ENCODE measurements around the gene KRT77.

Gene KRT77

GRCh38 chr12:52744493-52745156 is 41.3 kb upstream of the KRT77 start:
- no peak for TF ChIP-seq CTCF (IDR thresholded peaks at IDR 0.05; ENCODE audit: borderline replicate concordance, insufficient read depth, low read depth, low read length)
- no peak overlapping the region for H3K4me3 ChIP-seq (ENCODE audit: low read depth, low read length)

- TF ChIP-seq CTCF (IDR thresholded peaks at IDR 0.05; ENCODE audit: borderline replicate concordance, insufficient read depth, low read depth, low read length), result no peak
- no peak overlapping the region for H3K4me3 ChIP-seq (ENCODE audit: low read depth, low read length)
These were observed 39.6 kb upstream of the KRT77 start for GRCh38 chr12:52742822-52743457.

GRCh38 chr12:52742196-52742580 is 38.9 kb upstream of the KRT77 start:
- H3K4me3 ChIP-seq (ENCODE audit: low read depth, low read length), result no peak overlapping the region
- TF ChIP-seq CTCF (IDR thresholded peaks at IDR 0.05; ENCODE audit: borderline replicate concordance, insufficient read depth, low read depth, low read length), result no peak

DNA sequence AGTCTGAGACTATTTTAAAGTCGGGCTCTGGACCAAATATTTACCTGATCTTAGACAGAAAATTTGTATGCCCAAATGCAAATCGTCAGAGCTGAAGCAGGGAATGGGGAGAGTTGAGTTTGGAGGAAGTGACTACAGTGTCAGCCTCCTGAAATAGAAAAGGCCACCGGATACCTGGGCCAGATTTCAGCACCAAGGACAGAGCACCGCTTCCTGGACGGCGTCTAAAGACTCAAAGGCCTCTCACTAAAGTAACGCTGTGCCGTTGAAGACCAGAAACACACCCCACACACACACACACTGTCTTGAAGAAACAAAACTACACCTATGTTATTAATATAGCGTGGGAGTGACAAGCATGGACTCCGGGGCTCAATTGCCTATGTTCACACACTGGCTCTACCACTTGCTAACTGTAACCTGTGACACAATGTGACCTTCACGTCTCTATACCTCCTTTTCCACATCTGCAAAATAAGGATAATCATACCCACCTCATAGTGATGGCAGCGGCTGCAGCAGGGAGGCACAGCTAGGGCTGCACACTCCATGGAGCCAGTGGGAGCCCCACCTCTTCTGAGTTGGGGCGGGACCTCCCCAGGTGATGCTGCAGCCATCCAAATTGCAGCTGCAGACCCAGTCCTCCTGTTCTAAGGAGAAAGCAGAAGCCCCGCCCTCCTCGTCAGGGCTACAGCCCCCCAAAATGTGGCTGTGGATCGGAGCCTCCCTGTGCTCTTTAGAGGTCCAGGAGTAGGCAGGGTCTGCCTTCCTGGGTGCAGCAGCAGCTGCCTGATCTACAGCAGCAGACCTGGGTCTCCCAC is 38.3 kb upstream of the KRT77 start:
- TF ChIP-seq CTCF (IDR thresholded peaks at IDR 0.05; ENCODE audit: borderline replicate concordance, insufficient read depth, low read depth, low read length), result no peak
- H3K4me3 ChIP-seq (ENCODE audit: low read depth, low read length), result no peak overlapping the region

DNA sequence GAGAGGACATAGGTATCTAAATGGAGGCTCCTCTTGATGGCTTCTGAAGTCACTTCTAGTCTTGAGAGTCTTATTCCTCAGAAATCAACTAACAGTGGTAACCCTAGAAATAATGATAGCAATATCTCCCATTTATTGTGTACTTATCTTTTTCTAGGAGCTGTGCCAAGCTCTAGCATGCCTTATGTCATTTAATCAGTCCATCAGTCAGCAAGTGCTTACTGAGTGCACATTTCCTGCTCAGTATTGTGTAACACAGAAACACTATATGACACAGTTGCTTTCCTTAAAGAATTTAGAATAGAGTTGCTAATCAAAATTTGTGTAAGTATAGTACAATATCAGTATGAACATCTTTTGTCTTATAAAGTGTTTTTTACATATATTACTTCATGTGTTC is 37.3 kb upstream of the KRT77 start:
- no peak overlapping the region for H3K4me3 ChIP-seq (ENCODE audit: low read depth, low read length)
- TF ChIP-seq CTCF (IDR thresholded peaks at IDR 0.05; ENCODE audit: borderline replicate concordance, insufficient read depth, low read depth, low read length), result no peak

DNA sequence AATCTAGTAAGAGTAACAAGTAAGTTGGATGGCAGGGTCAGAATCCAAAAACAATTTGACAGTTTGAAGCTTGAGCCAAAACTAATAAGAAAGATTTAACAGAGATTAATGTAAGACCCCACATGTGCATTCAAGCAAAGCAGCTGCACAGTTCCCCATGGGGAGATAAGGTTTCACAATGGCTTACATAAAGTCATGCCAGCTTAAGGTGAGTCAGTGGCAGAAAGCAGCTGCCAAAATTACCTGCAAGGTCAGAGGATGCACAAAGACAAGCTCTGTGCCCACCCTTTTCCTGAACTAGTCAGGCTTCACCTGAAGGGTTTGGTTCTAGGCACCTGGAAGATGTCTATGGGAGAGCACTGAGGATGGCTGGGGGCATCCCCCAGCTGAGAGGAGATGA is 36.6 kb upstream of the KRT77 start:
- H3K4me3 ChIP-seq (ENCODE audit: low read depth, low read length), result no peak overlapping the region
- TF ChIP-seq CTCF (IDR thresholded peaks at IDR 0.05; ENCODE audit: borderline replicate concordance, insufficient read depth, low read depth, low read length), result no peak
